GM19099 (cell line): ENCODE data around the gene KRT37.
"Not testable (repeated sequence)": the region's sequence is repeated elsewhere in the genome, so short reads cannot be mapped to it uniquely, and the experiment has no call there.

ENCODE experiments used
- POLR2A ChIP-seq: IDR thresholded peaks from 3 replicates; pipeline ENCODE4 v1.6.1; 2011; ENCODE audit warnings: low read depth; ENCODE audit not compliant: insufficient read length; ENCODE audit errors: extremely low read depth

Gene KRT37

DNA sequence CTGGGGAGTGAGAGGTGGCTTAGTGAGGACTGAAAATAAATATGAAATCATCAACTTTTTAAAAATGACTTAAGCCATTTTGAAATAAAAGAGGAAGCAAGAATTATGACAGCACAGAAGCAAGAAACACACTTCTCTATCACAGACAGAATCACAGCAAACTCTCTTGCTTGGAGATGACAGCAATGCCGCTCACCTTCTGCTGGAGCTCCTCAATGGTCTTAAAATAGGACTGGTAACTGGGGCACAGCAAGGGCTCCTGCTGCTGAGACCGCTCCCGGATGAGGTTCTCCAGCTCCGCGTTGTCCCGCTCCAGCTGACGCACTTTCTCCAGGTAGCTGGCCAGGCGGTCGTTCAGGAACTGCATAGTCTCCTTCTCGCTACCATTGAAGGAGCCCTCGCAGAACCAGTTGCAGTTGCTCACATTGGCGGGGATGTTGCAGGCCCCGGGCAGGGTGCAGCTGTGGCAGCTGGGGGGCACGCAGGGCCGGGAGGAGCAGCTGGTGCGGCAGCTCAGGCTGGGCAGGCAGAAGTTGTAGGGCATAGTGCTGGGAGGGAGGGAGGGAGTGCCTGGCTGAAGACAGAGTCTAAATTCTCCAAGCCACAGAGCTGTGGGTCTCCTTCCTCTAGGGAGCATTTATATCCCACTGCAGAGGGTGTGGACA lies 27.3 kb downstream of the KRT37 start, which contains the start of gene KRT31:
Gene KRT31 (minus strand): TSS at position 613 of the 665 bp plus-strand sequence. CDS start 69 bp downstream, at position 544.
- TF ChIP-seq POLR2A = no peak

DNA sequence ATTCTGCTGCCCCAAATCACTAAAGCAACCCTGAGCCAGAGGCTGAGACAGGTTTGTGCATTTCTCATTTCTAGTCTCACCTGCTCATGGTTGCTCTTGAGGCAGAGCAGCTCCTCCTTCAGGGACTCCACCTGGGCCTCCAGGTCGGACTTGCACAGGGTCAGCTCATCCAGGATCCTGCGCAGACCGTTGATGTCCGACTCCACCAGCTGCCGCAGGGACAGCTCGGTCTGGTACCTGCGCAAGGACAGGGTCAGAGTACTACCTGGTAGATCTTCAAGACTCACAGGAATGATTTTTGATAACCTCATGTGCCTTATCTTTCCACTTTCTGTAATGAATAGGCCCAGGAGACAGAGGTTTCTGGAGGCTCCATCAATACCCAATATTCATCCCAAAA lies 28.0 kb downstream of the KRT37 start:
- no peak for TF ChIP-seq POLR2A

DNA sequence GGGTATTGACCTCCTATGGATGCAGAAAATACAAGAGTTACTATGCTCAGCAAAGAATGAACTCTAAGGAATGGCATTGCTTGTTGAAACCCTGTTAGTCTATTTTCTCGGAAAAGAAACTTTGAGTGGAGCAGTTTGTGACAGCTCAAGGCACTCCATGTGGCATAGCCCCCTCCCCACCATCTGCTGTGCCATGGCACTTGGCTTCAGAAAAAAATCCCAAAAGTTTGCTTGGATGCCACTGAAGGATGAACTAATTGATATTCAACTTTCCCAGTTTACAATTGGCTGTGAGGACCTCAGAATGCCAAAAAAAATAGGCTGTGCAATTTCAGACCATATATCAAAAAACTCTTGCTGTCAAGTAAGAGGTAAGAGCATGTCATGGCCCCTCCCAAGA lies 28.8 kb downstream of the KRT37 start:
- no peak for TF ChIP-seq POLR2A

DNA sequence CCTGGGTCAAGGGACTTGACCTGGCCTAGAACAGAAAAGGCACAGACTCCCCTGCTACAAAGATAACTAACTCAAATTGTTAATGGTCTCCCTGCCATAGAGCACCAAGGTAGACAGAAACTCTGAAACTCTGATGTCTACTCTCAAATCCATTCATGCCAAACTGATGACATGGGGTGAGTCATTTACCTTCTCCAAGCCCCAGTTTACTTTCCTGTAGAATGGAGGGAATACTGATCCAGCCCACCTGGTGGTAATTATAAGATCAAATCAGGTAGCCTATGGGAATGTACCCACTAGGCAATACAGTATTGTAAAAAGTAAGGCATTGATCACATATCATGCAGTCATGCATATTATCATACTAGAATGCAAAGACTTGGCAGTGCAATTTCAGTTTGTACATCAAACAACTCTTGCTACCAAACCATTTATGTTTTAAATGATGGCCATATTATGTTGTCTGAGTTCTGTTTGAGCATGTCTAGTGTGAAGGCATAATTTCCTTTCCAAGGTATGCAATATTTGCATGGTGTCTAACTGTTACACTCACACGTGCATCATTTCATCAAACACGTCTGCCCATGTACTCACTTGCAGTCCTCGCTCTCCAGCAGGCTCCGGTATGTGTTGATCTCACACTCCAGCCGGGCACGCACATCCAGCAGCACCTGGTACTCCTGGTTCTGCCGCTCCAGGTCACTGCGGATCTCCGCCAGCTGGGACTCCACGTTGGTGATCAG lies 30.0 kb downstream of the KRT37 start:
- TF ChIP-seq POLR2A = no peak

DNA sequence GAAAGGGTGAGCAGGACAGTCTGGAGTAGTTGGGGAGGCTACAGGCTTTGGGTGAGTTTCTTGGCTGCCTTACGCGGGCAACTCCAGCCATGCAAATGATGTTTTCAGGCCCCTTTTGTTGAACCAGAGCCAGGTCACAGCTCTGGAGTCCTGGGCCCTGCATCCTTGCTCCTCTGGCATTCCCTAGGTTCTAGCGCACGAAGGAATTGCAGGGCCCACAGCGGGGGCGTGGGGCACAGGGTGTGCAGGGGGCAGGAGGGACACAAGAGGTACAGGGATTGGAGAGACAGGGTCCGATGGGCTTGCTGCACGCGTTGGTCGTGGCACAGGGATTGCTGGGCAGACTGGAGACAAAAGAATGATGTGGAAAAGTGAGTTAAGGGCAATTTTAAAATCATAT lies 30.6 kb downstream of the KRT37 start:
- TF ChIP-seq POLR2A = no peak

DNA sequence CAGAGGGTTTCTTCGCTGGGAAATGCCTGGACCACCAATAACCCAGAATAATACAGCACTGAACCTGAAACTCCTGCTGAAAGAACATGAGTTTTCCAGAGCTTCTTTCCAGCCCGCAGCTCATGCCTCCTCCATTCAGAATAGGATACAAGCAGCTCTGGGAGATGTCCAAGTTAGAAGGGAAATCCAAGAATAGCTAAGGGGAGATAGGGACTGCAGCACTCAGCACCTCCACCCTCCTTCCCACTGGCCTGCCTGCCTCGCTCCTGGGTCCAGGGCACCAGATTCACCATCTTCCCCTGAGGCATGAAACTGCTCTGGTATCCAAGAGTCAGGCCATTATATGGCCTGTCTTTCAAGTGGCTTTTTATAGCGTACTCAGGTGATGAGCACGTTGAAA lies 31.1 kb downstream of the KRT37 start:
- no peak for TF ChIP-seq POLR2A

DNA sequence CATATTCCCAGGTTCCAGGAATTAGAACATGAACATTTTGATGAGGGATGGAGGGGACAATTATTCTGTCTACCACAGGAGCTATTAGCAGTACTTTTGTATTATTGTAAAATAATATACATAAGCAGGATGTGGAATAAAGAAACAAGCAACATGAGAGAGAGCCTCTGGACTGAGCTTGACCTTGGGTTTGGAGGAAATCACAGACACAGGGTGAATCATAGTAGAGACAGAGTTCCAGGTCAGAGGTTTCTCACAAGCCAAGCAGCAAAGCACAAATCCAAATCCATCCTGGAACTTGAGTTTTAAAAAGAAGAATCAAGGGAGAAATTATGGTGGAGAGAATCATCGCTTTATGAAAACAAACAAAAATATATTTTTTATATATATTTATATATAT lies 32.1 kb downstream of the KRT37 start:
- TF ChIP-seq POLR2A = no peak

DNA sequence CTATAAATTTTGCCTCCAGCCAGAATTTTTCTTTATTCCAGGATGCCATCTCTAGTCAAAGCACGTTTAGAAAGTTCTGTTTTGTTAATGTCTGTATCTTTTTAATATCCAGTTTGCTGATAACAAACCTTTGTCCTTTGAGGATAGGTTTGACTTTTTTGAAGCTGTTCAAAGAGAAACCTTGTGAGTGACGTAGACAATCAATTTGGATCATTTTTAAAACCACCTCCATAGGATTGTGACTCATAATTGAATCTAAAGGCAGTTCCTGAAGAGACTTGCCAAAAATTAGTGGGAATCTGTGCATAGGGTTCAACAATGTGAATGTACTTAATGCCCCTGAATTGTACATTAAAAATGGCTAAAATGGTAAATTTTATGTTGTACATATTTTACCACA lies 32.9 kb downstream of the KRT37 start:
- TF ChIP-seq POLR2A = no peak

DNA sequence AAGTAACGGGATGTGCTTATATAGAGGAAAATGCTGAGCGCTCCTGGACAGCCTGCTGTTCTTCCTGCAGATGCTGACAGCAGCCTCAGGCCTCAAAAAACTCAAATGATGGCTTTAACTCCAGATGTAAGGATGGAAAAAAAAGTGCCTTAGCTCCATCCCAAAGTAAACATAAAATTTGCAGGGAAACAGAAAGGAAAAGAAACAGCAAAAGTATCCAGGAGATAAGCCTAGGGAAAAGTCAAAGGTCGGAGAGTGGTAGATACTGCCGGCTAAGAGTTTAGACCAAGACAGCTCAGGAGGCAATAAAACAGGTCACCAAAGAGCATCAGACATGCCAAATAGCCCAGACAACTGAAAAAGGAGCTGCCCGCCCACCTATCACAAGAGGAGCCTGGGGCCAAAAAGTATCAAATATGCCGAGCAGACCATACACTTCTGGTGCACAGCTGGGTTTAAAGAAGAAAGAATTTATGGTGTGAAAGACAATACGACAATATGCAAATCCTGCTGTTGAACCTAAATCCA lies 33.9 kb downstream of the KRT37 start:
- TF ChIP-seq POLR2A = no peak

DNA sequence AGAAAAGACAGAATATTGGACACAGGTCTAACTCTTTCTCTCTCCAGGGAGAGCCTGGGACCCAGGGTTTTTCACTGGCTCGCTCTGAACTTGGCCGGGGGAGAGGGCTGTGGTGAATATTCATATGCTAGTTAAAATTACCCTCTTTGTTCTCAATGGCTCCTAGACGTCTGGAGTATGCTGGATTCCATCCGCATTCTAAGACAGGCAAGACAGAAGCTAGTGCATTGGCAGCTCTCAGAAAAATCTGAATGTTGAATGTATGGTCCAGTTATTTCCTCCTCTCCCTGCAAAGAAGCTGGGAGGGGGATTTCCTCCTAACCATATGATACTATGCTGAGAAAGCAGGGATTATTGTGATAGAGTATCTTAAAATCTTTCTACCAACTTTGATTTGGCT lies 36.7 kb downstream of the KRT37 start:
- no peak for TF ChIP-seq POLR2A

DNA sequence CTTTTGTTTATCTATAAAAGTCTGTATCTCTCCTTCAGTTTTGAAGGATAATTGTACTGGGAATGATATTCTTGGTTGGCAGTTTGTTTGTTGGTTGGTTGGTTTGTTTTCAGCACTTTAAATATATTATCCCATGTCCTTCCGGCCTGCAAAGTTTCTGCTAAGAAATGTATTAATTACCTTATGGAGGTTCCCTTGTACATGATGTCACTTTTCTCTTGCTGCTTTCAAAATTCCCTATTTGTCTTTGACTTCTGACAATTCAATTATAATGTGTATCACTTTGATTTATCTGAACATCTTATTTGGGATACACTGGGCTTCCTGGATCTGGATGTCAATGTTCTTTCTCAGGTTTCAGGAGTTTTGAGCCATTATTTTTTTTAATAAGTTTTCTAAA lies 38.2 kb downstream of the KRT37 start:
- no peak for TF ChIP-seq POLR2A

DNA sequence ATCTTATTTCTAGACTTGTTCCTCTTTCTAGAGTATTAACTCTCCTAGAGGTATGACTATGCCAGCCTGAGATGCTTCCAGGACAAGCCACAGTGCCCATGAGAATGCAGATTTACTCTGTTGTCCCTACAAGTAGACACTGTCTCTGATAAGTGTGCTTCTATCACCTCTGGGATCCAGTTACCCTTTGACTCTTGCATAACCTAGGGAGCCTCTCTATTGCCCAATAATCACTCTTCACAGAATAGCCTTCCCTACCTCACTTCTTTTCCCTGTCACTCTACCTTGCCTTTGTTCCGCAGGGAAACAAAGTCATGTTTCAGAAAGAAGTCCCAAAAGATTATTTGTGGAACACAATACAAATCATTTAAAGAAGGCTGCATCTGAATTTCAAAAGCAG lies 40.7 kb downstream of the KRT37 start:
- no peak for TF ChIP-seq POLR2A

DNA sequence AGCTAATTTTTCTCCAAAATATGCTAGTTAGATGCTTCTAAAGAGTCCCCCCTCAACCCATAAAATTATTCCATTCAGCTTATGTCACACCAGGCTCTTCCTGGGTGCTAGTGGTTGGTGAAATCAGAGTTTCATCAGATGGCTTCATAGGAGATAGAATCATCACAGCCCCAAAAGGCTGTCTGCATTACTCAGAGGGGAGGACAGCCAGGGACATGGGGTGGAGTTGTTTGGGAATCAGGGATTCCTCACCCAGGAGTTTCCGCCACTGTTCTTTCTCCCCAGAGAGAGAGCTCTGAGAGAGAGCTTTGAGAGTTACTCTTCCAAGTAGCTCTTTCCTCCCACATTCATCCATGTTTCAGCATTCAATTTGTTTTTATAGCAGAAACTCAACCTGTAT lies 42.0 kb downstream of the KRT37 start:
- TF ChIP-seq POLR2A = no peak

DNA sequence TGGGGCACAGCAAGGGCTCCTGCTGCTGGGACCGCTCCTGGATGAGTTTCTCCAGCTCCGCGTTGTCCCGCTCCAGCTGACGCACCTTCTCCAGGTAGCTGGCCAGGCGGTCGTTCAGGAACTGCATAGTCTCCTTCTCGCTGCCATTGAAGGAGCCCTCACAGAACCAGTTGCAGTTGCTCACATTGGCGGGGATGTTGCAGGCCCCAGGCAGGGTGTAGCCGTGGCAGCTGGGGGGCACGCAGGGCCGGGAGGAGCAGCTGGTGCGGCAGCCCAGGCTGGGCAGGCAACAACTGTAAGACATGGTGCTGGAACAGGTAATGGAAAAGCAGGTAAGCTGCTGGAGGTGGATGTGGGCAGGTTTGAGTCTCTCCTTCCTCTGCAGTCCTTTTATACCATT lies 42.4 kb downstream of the KRT37 start, which contains the start of gene KRT34:
Gene KRT34 (minus strand): TSS at position 364 of the 400 bp plus-strand sequence. CDS start 60 bp downstream, at position 304.
- not testable (repeated sequence) for TF ChIP-seq POLR2A

DNA sequence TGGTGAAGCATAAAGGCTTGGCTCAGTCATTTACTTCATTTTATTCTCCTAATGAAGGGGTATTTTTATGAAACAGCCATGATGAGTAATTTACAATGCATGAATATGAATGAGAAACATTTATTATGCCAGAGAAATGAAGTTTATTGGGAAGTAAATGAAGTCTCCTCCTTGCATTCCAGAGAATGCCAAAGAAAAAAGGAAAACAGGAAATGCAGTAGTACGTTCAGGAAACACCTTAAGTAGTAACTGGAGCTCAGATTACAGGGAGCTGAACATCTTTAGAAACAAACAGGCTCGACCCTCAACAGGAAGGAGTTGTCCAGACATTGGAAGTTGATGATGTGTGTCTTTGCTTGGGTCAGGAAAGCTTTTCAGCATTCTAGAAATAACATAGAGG lies 46.8 kb downstream of the KRT37 start:
- no peak for TF ChIP-seq POLR2A
